Measurements from ENCODE around the gene RELL1. TPM values are rescaled to one million over a fixed set of nuclear protein-coding genes. Genes with fewer than 3 reads are reported as not detected.
A peak's percentile ranks its signal among the peaks of the same experiment; 100 is the strongest.

Gene RELL1
- total RNA-seq, 1 donor from 2014 or later: 23.1 TPM

DNA sequence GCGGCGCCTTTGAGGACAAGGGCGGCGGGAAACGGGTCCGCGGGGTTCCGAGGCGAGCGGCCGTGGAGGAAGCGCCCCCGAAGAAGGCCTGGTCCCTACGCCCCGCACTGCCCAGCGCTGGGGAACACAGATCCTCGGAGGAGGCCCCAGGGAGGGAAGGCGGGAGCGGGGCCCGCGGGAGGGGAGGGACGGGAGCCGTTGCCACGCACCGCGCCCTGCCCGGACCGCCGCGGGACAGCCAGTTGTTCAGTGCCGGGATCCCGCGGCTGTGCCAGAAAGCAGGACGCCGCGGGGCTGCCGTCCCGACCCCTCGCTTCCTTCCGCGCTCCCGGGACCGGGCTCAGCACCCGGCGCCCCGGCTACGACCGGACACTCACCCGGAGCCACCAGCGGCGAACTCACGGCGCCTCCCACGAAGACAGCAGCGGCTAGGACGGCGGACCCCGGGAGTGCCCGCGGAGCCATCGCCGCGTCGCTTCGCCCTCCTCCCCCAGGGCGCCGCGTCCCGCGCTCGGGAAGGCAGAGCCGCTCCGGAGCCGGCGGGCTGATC, 278 bp downstream of the RELL1 start:
- H3K4me1 Mint-ChIP-seq (ENCODE audit: low read depth, unreplicated experiment): peaks cover 21% of the 10 kb centered on the region
- DNase-seq (ENCODE audit: low read depth) (no peak), FAIRE-seq (no peak)
- no peaks in the 10 kb centered on the region for H3K27me3 Mint-ChIP-seq (ENCODE audit: low read depth, unreplicated experiment)
- H3K27ac ChIP-seq (ENCODE audit: low read depth, low read length): peak overlapping the region; percentile 88
- H3K36me3 Mint-ChIP-seq (ENCODE audit: low read depth, unreplicated experiment): no peaks in the 10 kb centered on the region
- no peaks in the 10 kb centered on the region for H3K9me3 Mint-ChIP-seq (ENCODE audit: unreplicated experiment)
- H3K4me1 ChIP-seq (ENCODE audit: insufficient read depth, low read length): peaks cover 19% of the 10 kb centered on the region
- H2AFZ ChIP-seq (ENCODE audit: low read depth, low read length): peak overlapping the region; percentile 90
- peaks cover 4% of the 10 kb centered on the region for H3K79me2 ChIP-seq (ENCODE audit: insufficient read depth, low read length)
- TF ChIP-seq, protein P1, sequence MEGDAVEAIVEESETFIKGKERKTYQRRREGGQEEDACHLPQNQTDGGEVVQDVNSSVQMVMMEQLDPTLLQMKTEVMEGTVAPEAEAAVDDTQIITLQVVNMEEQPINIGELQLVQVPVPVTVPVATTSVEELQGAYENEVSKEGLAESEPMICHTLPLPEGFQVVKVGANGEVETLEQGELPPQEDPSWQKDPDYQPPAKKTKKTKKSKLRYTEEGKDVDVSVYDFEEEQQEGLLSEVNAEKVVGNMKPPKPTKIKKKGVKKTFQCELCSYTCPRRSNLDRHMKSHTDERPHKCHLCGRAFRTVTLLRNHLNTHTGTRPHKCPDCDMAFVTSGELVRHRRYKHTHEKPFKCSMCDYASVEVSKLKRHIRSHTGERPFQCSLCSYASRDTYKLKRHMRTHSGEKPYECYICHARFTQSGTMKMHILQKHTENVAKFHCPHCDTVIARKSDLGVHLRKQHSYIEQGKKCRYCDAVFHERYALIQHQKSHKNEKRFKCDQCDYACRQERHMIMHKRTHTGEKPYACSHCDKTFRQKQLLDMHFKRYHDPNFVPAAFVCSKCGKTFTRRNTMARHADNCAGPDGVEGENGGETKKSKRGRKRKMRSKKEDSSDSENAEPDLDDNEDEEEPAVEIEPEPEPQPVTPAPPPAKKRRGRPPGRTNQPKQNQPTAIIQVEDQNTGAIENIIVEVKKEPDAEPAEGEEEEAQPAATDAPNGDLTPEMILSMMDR (IDR thresholded peaks at IDR 0.05; ENCODE audit: insufficient read depth, low read depth, low read length): no peak
- TF ChIP-seq EZH2 (IDR thresholded peaks at IDR 0.05; ENCODE audit: insufficient read depth, low read length): no peak
- no peaks in the 10 kb centered on the region for H3K36me3 ChIP-seq (ENCODE audit: insufficient read depth, low read length)
- H3K4me3 Mint-ChIP-seq (ENCODE audit: unreplicated experiment): peak overlapping the region; percentile 91
- no peaks in the 10 kb centered on the region for H3K9me3 ChIP-seq (ENCODE audit: insufficient read depth, low read depth, low read length)
- peak overlapping the region; percentile 59 for H3K4me3 ChIP-seq (ENCODE audit: insufficient read depth, low read depth, low read length)
- peak overlapping the region; percentile 90 for H3K9ac ChIP-seq (ENCODE audit: low read length)
- no peak overlapping the region for H3K27ac Mint-ChIP-seq (ENCODE audit: unreplicated experiment)
- no peaks in the 10 kb centered on the region for H3K27me3 ChIP-seq (ENCODE audit: insufficient read depth, low read length)
- H4K20me1 ChIP-seq (ENCODE audit: insufficient read depth, low read length): no peaks in the 10 kb centered on the region
- H3K4me2 ChIP-seq (ENCODE audit: low read length): peak overlapping the region; percentile 80

DNA sequence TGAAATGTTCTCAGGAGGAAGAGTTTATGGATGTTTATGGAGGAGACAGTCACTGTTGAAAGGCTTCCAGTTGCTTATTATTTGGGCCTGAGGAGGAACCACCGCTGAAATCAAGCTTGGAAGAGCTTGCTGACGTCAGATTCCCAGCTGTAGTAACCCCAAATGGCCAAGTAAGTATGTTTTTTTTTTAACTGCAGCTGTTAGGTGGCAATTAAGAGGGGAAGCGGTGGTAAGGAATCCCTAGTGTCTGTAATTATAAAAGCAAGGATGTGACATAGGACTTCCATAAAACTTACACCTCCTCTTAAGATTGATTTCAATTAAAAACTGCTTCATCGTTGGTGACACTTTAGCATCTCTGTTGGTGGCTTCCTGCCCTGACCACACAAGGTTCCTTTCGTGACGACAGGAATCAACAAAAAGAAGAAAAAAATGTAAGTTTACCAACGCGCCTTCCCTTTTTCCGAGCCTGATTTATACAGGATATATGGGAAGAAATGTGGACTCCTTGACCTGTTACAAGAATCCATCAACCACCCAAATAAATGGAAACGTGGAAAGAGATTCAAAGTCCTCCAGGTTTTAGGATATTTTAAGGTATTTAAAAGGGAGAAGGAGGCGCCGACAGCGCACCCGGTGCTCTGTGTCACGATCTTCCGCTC, 884 bp downstream of the RELL1 start:
- peaks cover 21% of the 10 kb centered on the region for H3K4me1 Mint-ChIP-seq (ENCODE audit: low read depth, unreplicated experiment)
- H3K9me3 Mint-ChIP-seq (ENCODE audit: unreplicated experiment): no peaks in the 10 kb centered on the region
- Histone ChIP-seq H3K36me3 (ENCODE audit: insufficient read depth, low read length) (no peaks in the 10 kb centered on the region), H3K79me2 (ENCODE audit: insufficient read depth, low read length) (peaks cover 4% of the 10 kb centered on the region), H4K20me1 (ENCODE audit: insufficient read depth, low read length) (no peaks in the 10 kb centered on the region), H2AFZ (ENCODE audit: low read depth, low read length) (peak overlapping the region; percentile 90), H3K9me3 (ENCODE audit: insufficient read depth, low read depth, low read length) (no peaks in the 10 kb centered on the region), H3K9ac (ENCODE audit: low read length) (peak overlapping the region; percentile 90), H3K27ac (ENCODE audit: low read depth, low read length) (peak overlapping the region; percentile 88), H3K4me3 (ENCODE audit: insufficient read depth, low read depth, low read length) (peak overlapping the region; percentile 59), H3K4me2 (ENCODE audit: low read length) (peak overlapping the region; percentile 80), H3K4me1 (ENCODE audit: insufficient read depth, low read length) (peaks cover 15% of the 10 kb centered on the region), H3K27me3 (ENCODE audit: insufficient read depth, low read length) (no peaks in the 10 kb centered on the region)
- H3K27me3 Mint-ChIP-seq (ENCODE audit: low read depth, unreplicated experiment): no peaks in the 10 kb centered on the region
- FAIRE-seq: no peak
- no peak for TF ChIP-seq EZH2 (IDR thresholded peaks at IDR 0.05; ENCODE audit: insufficient read depth, low read length)
- TF ChIP-seq, protein P1 (IDR thresholded peaks at IDR 0.05; ENCODE audit: insufficient read depth, low read depth, low read length): no peak
- no peaks in the 10 kb centered on the region for H3K36me3 Mint-ChIP-seq (ENCODE audit: low read depth, unreplicated experiment)
- DNase-seq (ENCODE audit: low read depth): peak; percentile 46
- H3K4me3 Mint-ChIP-seq (ENCODE audit: unreplicated experiment): peak overlapping the region; percentile 91
- H3K27ac Mint-ChIP-seq (ENCODE audit: unreplicated experiment): peak overlapping the region; percentile 53

DNA sequence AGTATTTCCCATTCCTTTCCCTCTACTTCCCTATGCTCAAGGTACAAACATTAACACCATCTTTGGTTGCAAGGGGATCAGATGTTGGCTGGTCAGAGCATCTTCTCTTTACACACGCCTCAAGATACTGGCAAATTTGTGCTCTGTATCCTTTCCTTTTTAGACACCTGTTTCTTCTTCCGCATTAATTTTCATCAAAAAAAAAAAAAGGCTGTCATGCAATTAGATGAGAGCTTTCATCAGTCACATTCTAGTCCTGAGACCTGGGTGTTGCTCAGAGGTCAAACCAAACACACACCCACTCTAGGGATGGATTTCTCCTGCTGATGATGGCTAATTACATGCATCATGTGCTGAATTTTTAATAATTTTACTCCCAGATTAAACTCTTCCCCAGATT, 2.0 kb downstream of the RELL1 start:
- peak overlapping the region; percentile 64 for H3K4me3 Mint-ChIP-seq (ENCODE audit: unreplicated experiment)
- no peak for FAIRE-seq
- no peak overlapping the region for H3K4me2 ChIP-seq (ENCODE audit: low read length)

More for the DNA sequence above, 2.0 kb downstream of the RELL1 start:
- Histone ChIP-seq H3K4me1 (ENCODE audit: insufficient read depth, low read length) (peaks cover 15% of the 10 kb centered on the region), H2AFZ (ENCODE audit: low read depth, low read length) (no peak overlapping the region), H3K9ac (ENCODE audit: low read length) (no peak overlapping the region), H3K36me3 (ENCODE audit: insufficient read depth, low read length) (no peaks in the 10 kb centered on the region), H3K9me3 (ENCODE audit: insufficient read depth, low read depth, low read length) (no peaks in the 10 kb centered on the region), H3K79me2 (ENCODE audit: insufficient read depth, low read length) (peaks cover 6% of the 10 kb centered on the region), H3K27ac (ENCODE audit: low read depth, low read length) (no peak overlapping the region), H3K27me3 (ENCODE audit: insufficient read depth, low read length) (no peaks in the 10 kb centered on the region), H3K4me3 (ENCODE audit: insufficient read depth, low read depth, low read length) (no peak overlapping the region), H4K20me1 (ENCODE audit: insufficient read depth, low read length) (no peaks in the 10 kb centered on the region)
- Mint-ChIP-seq H3K27me3 (ENCODE audit: low read depth, unreplicated experiment) (no peaks in the 10 kb centered on the region), H3K4me1 (ENCODE audit: low read depth, unreplicated experiment) (peaks cover 18% of the 10 kb centered on the region), H3K36me3 (ENCODE audit: low read depth, unreplicated experiment) (no peaks in the 10 kb centered on the region), H3K9me3 (ENCODE audit: unreplicated experiment) (no peaks in the 10 kb centered on the region), H3K27ac (ENCODE audit: unreplicated experiment) (no peak overlapping the region)
- no peak for TF ChIP-seq EZH2 (IDR thresholded peaks at IDR 0.05; ENCODE audit: insufficient read depth, low read length)
- TF ChIP-seq, protein P1 (IDR thresholded peaks at IDR 0.05; ENCODE audit: insufficient read depth, low read depth, low read length): no peak
- DNase-seq (ENCODE audit: low read depth): no peak
